GM18498 (cell line): ENCODE results near the gene BMPR1A.

ENCODE experiments used
- ATAC-seq: cut with Tn5 transposase; IDR thresholded peaks from one replicate; pipeline ENCODE4 v1.9.1; 2021; ENCODE audit warnings: mild to moderate bottlenecking, moderate library complexity; ENCODE audit not compliant: unreplicated experiment

The BMPR1A gene

GRCh38 chr10:86759073-86759672 is 2.8 kb downstream of the BMPR1A start:
- ATAC-seq = no peak

- ATAC-seq = no peak
Measured at GRCh38 chr10:86763404-86763803, 7.0 kb downstream of the BMPR1A start.

- no peak for ATAC-seq
Measured at GRCh38 chr10:86765548-86765947, 9.1 kb downstream of the BMPR1A start.

GRCh38 chr10:86768412-86769062 is 12.1 kb downstream of the BMPR1A start:
- ATAC-seq = no peak

GRCh38 chr10:86769991-86770390 is 13.6 kb downstream of the BMPR1A start:
- no peak for ATAC-seq

GRCh38 chr10:86770412-86770960 is 14.1 kb downstream of the BMPR1A start:
- ATAC-seq = no peak

- ATAC-seq = no peak
Measured at GRCh38 chr10:86773498-86773897, 17.1 kb downstream of the BMPR1A start.

- peak; percentile 79 for ATAC-seq
Measured at GRCh38 chr10:86775056-86775869, 18.8 kb downstream of the BMPR1A start.

GRCh38 chr10:86775870-86776180 is 19.4 kb downstream of the BMPR1A start:
- no peak for ATAC-seq

- no peak for ATAC-seq
Measured at GRCh38 chr10:86779220-86780017, 23.0 kb downstream of the BMPR1A start.

- peak; percentile 89 for ATAC-seq
Measured at GRCh38 chr10:86782701-86783418, 26.4 kb downstream of the BMPR1A start.

- no peak for ATAC-seq
Measured at GRCh38 chr10:86785037-86785436, 28.6 kb downstream of the BMPR1A start.

GRCh38 chr10:86785968-86786367 is 29.5 kb downstream of the BMPR1A start:
- no peak for ATAC-seq

GRCh38 chr10:86786368-86786767 is 29.9 kb downstream of the BMPR1A start:
- ATAC-seq = no peak

GRCh38 chr10:86790394-86790793 is 34.0 kb downstream of the BMPR1A start:
- ATAC-seq = no peak

GRCh38 chr10:86792461-86793167 is 36.2 kb downstream of the BMPR1A start:
- ATAC-seq = no peak

- ATAC-seq = no peak
Measured at GRCh38 chr10:86793696-86794095, 37.3 kb downstream of the BMPR1A start.

GRCh38 chr10:86795353-86795752 is 38.9 kb downstream of the BMPR1A start:
- ATAC-seq = no peak

GRCh38 chr10:86798025-86798424 is 41.6 kb downstream of the BMPR1A start:
- no peak for ATAC-seq

- peak; percentile 76 for ATAC-seq
Measured at GRCh38 chr10:86798611-86799010, 42.2 kb downstream of the BMPR1A start.
